H9 (cell line): Measurements from ENCODE around the gene MIER1. TPM values are rescaled to one million over a fixed set of nuclear protein-coding genes. Genes with fewer than 3 reads are reported as not detected.

Source experiments
- DNase-seq: peaks from one replicate; pipeline ENCODE4 v3.0.0-alpha.2; 2017
- H2AFZ ChIP-seq: one replicate; pipeline ENCODE4 v1.6.1; 2013; ENCODE audit warnings: mild to moderate bottlenecking, low read length, control low read depth, moderate library complexity
- H2AK5ac ChIP-seq: 2 replicates; pipeline ENCODE4 v1.6.1; 2013; ENCODE audit warnings: low read length, control low read depth, mixed read lengths; ENCODE audit not compliant: insufficient read length
- H2BK120ac ChIP-seq: one replicate; pipeline ENCODE4 v1.6.1; 2013; ENCODE audit warnings: low read depth, mild to moderate bottlenecking, low read length, control low read depth, inconsistent platforms; ENCODE audit not compliant: poor library complexity, severe bottlenecking
- H2BK12ac ChIP-seq: 2 replicates; pipeline ENCODE4 v1.6.1; 2013; ENCODE audit warnings: low read length, control low read depth, mixed read lengths, low read depth; ENCODE audit not compliant: insufficient read length
- H2BK15ac ChIP-seq: 2 replicates; pipeline ENCODE4 v1.6.1; 2013; ENCODE audit warnings: low read depth, low read length, control low read depth
- H2BK20ac ChIP-seq: one replicate; pipeline ENCODE4 v1.6.1; 2013; ENCODE audit warnings: low read depth, mild to moderate bottlenecking, low read length, control low read depth, inconsistent platforms; ENCODE audit not compliant: poor library complexity, severe bottlenecking
- H2BK5ac ChIP-seq: 2 replicates; pipeline ENCODE4 v1.6.1; 2013; ENCODE audit warnings: low read length, control low read depth, mixed read lengths; ENCODE audit not compliant: insufficient read length
- H3K14ac ChIP-seq: 2 replicates; pipeline ENCODE4 v1.6.1; 2013; ENCODE audit warnings: low read length, control low read depth; ENCODE audit not compliant: insufficient read depth
- H3K18ac ChIP-seq: 2 replicates; pipeline ENCODE4 v1.6.1; 2013; ENCODE audit warnings: low read depth, mild to moderate bottlenecking, mixed read lengths, low read length, control low read depth; ENCODE audit not compliant: insufficient read length
- H3K23ac ChIP-seq: 2 replicates; pipeline ENCODE4 v1.6.1; 2013; ENCODE audit warnings: low read length, control low read depth, mixed read lengths, low read depth; ENCODE audit not compliant: insufficient read length
- H3K23me2 ChIP-seq: 2 replicates; pipeline ENCODE4 v1.6.1; 2013; ENCODE audit warnings: low read depth, mild to moderate bottlenecking, mixed read lengths, low read length, control low read depth; ENCODE audit not compliant: insufficient read length, poor library complexity, severe bottlenecking
- H3K27ac ChIP-seq: 2 replicates; pipeline ENCODE4 v1.5.1; 2013; ENCODE audit warnings: low read length, control low read depth, mixed read lengths, low read depth; ENCODE audit not compliant: insufficient read length
- H3K27me3 ChIP-seq: 2 replicates; pipeline ENCODE4 v1.6.1; 2013; ENCODE audit warnings: low read length, control low read depth, inconsistent platforms; ENCODE audit not compliant: insufficient read depth
- H3K4ac ChIP-seq: 2 replicates; pipeline ENCODE4 v1.6.1; 2013; ENCODE audit warnings: low read depth, mild to moderate bottlenecking, control low read depth, inconsistent platforms, low read length, moderate library complexity
- H3K4me1 ChIP-seq: 2 replicates; pipeline ENCODE4 v1.6.1; 2013; ENCODE audit warnings: low read length, control low read depth, inconsistent platforms; ENCODE audit not compliant: insufficient read depth
- H3K4me2 ChIP-seq: 2 replicates; pipeline ENCODE4 v1.6.1; 2013; ENCODE audit warnings: low read length, control low read depth, mixed read lengths; ENCODE audit not compliant: insufficient read length, insufficient read depth
- H3K56ac ChIP-seq: 2 replicates; pipeline ENCODE4 v1.6.1; 2013; ENCODE audit warnings: low read depth, mild to moderate bottlenecking, mixed read lengths, low read length, control low read depth; ENCODE audit not compliant: insufficient read length
- H3K79me1 ChIP-seq: 2 replicates; pipeline ENCODE4 v1.6.1; 2013; ENCODE audit warnings: low read depth, mild to moderate bottlenecking, moderate library complexity, low read length, control low read depth, inconsistent platforms; ENCODE audit not compliant: insufficient read depth, poor library complexity, severe bottlenecking
- H3K79me2 ChIP-seq: 2 replicates; pipeline ENCODE4 v1.6.1; 2013; ENCODE audit warnings: low read length, control low read depth, inconsistent platforms; ENCODE audit not compliant: insufficient read depth
- H3K9ac ChIP-seq: 2 replicates; pipeline ENCODE4 v1.6.1; 2013; ENCODE audit warnings: low read length, control low read depth, mixed read lengths; ENCODE audit not compliant: insufficient read length; ENCODE audit errors: extremely low read depth
- H3K9me3 ChIP-seq: one replicate; pipeline ENCODE4 v1.6.1; 2013; ENCODE audit warnings: low read depth, low read length, inconsistent platforms; ENCODE audit not compliant: control insufficient read depth
- H3T11ph ChIP-seq: one replicate; pipeline ENCODE4 v1.6.1; 2013; ENCODE audit warnings: mild to moderate bottlenecking, low read length, control low read depth, inconsistent platforms
- H4K20me1 ChIP-seq: one replicate; pipeline ENCODE4 v1.6.1; 2013; ENCODE audit not compliant: control insufficient read depth, insufficient read length, insufficient read depth
- H4K5ac ChIP-seq: 2 replicates; pipeline ENCODE4 v1.6.1; 2013; ENCODE audit warnings: low read depth, mild to moderate bottlenecking, mixed read lengths, low read length, control low read depth; ENCODE audit not compliant: insufficient read length
- H4K8ac ChIP-seq: replicated peaks from 2 replicates; pipeline ENCODE4 v1.6.1; 2013; ENCODE audit warnings: low read length, control low read depth, mixed read lengths, low read depth; ENCODE audit not compliant: insufficient read length
- H4K91ac ChIP-seq: 2 replicates; pipeline ENCODE4 v1.6.1; 2013; ENCODE audit warnings: low read depth, mild to moderate bottlenecking, moderate library complexity, mixed read lengths, low read length, control low read depth; ENCODE audit not compliant: insufficient read length
- H3K27ac Mint-ChIP-seq, 3 experiments: 2 replicates in 2 of 3; 3 replicates in 1 of 3; pipeline ENCODE4 v1.8.0; 2020 to 2021; ENCODE audit warnings: mixed read lengths in 3 of 3, mild to moderate bottlenecking in 1 of 3, moderate library complexity in 1 of 3
- H3K27me3 Mint-ChIP-seq: 2 replicates; pipeline ENCODE4 v1.8.0; 2021; ENCODE audit warnings: low read depth, mild to moderate bottlenecking, moderate library complexity, mixed read lengths
- H3K36me3 Mint-ChIP-seq, 3 experiments: 2 replicates in 2 of 3; 3 replicates in 1 of 3; pipeline ENCODE4 v1.8.0; 2020 to 2021; ENCODE audit warnings: low read depth in 3 of 3, mixed read lengths in 3 of 3; ENCODE audit not compliant: insufficient read depth in 1 of 3
- H3K4me1 Mint-ChIP-seq, 2 experiments: 2 replicates each; pipeline ENCODE4 v1.8.0; 2020; ENCODE audit warnings: mixed read lengths in 2 of 2
- H3K4me3 Mint-ChIP-seq, 2 experiments: 2 replicates in 1 of 2; 3 replicates in 1 of 2; pipeline ENCODE4 v1.8.0; 2020 to 2021; ENCODE audit warnings: mild to moderate bottlenecking in 2 of 2, mixed read lengths in 2 of 2, moderate library complexity in 1 of 2
- H3K9me3 Mint-ChIP-seq, 2 experiments: 2 replicates in 1 of 2; 3 replicates in 1 of 2; pipeline ENCODE4 v1.8.0; 2020; ENCODE audit warnings: mild to moderate bottlenecking in 2 of 2, mixed read lengths in 2 of 2, moderate library complexity in 1 of 2
- WGBS: extraction: QIAGEN DNeasy Blood & Tissue Kit; methylation state at CpG from one replicate; pipeline ENCODE4 v1.1.7; 2013; ENCODE audit warnings: missing lambda C conversion rate, low lambda C conversion rate, mixed read lengths; ENCODE audit not compliant: insufficient read length; ENCODE audit errors: extremely low coverage; 5-methylcytosine and 5-hydroxymethylcytosine counted together
- total RNA-seq: library from RNA; stranded (reverse); gene quantifications from 2 replicates; pipeline ENCODE4 v1.2.1, GENCODE V29; 2021
- TF ChIP-seq, protein P1 (sequence below): fragments of 200-600 bp; sonication (generic); conservative IDR thresholded peaks from 3 replicates; pipeline ENCODE4 v1.8.0; 2021; ENCODE audit warnings: antibody characterized with exemption, mild to moderate bottlenecking

MIER1 gene
- total RNA-seq, 1 experiment from 2014 or later: 28.5 TPM

DNA sequence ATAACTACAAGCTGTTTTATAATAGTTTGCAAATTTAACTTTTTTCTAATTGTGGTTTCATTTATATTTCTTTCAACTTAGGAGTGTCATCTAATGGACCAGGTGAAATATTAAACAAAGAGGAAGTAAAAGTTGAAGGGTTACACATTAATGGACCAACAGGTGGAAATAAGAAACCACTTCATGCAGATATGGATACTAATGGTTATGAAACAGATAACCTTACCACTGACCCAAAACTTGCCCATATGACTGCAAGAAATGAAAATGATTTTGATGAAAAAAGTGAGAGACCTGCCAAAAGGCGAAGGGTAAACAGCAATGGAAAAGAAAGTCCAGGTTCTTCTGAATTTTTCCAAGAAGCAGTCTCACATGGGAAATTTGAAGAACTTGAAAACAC is 59.7 kb downstream of the MIER1 start:
- H3K9me3 Mint-ChIP-seq: no peaks in the 10 kb centered on the region
- Histone ChIP-seq H4K20me1 (no peaks in the 10 kb centered on the region), H3K14ac (no peak overlapping the region), H2BK15ac (no peak overlapping the region), H3K4me1 (no peaks in the 10 kb centered on the region), H2BK5ac (no peak overlapping the region), H3T11ph (no peak overlapping the region), H4K8ac (no peak overlapping the region), H4K5ac (no peak overlapping the region), H3K79me1 (no peaks in the 10 kb centered on the region), H3K23ac (no peak overlapping the region), H2BK12ac (no peak overlapping the region), H3K79me2 (no peaks in the 10 kb centered on the region), H2BK120ac (no peak overlapping the region), H2AFZ (no peak overlapping the region), H3K9ac (no peak overlapping the region), H3K56ac (no peak overlapping the region), H3K4ac (no peak overlapping the region), H3K18ac (no peak overlapping the region), H2AK5ac (no peak overlapping the region), H3K27ac (no peak overlapping the region), H2BK20ac (no peak overlapping the region), H3K23me2 (no peaks in the 10 kb centered on the region), H3K4me2 (no peak overlapping the region), H4K91ac (no peak overlapping the region), H3K27me3 (no peaks in the 10 kb centered on the region), H3K9me3 (no peaks in the 10 kb centered on the region)
- no peaks in the 10 kb centered on the region for H3K27me3 Mint-ChIP-seq
- no peak overlapping the region for H3K27ac Mint-ChIP-seq
- H3K36me3 Mint-ChIP-seq: peaks cover 4 to 49% (median 34%) of the 10 kb centered on the region in 3 experiments; a peak in 5 of 7 replicates
- TF ChIP-seq, protein P1, sequence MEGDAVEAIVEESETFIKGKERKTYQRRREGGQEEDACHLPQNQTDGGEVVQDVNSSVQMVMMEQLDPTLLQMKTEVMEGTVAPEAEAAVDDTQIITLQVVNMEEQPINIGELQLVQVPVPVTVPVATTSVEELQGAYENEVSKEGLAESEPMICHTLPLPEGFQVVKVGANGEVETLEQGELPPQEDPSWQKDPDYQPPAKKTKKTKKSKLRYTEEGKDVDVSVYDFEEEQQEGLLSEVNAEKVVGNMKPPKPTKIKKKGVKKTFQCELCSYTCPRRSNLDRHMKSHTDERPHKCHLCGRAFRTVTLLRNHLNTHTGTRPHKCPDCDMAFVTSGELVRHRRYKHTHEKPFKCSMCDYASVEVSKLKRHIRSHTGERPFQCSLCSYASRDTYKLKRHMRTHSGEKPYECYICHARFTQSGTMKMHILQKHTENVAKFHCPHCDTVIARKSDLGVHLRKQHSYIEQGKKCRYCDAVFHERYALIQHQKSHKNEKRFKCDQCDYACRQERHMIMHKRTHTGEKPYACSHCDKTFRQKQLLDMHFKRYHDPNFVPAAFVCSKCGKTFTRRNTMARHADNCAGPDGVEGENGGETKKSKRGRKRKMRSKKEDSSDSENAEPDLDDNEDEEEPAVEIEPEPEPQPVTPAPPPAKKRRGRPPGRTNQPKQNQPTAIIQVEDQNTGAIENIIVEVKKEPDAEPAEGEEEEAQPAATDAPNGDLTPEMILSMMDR: no peak
- H3K4me3 Mint-ChIP-seq: no peak overlapping the region
- whole genome bisulfite sequencing: no CpG with 5 or more reads among the region's 1 CpG
- no peaks in the 10 kb centered on the region for H3K4me1 Mint-ChIP-seq
- DNase-seq: no peak
